Liver (tissue), 9 donors: Measurements from ENCODE around the gene TNFAIP8L2. TPM values are rescaled to one million over a fixed set of nuclear protein-coding genes. Genes with fewer than 3 reads are reported as not detected.

Source experiments
- DNase-seq: peaks from one replicate; pipeline ENCODE4 v3.0.0-alpha.2; 2017; ENCODE audit warnings: low spot score
- H3K27ac ChIP-seq, 2 donors: one replicate each; pipeline ENCODE4 v1.7.0; 2013; ENCODE audit warnings: inconsistent platforms in 2 of 2, low read length in 2 of 2, control low read depth in 1 of 2, low read depth in 1 of 2, mild to moderate bottlenecking in 1 of 2
- H3K27me3 ChIP-seq, 4 donors: one replicate each; pipeline versions ENCODE4 v1.6.1 to v1.7.0; 2013; ENCODE audit warnings: low read length in 3 of 4, inconsistent platforms in 1 of 4, mild to moderate bottlenecking in 1 of 4, moderate library complexity in 1 of 4; ENCODE audit not compliant: control insufficient read depth in 4 of 4, insufficient read depth in 4 of 4
- H3K36me3 ChIP-seq, 4 donors: one replicate each; pipeline versions ENCODE4 v1.6.1 to v1.7.0; 2013; ENCODE audit warnings: low read length in 3 of 4, mild to moderate bottlenecking in 3 of 4, low read depth in 1 of 4, moderate library complexity in 1 of 4; ENCODE audit not compliant: control insufficient read depth in 4 of 4, insufficient read depth in 3 of 4
- H3K4me1 ChIP-seq, 4 donors: one replicate each; pipeline versions ENCODE4 v1.6.1 to v1.7.0; 2013; ENCODE audit warnings: low read length in 3 of 4, mild to moderate bottlenecking in 3 of 4, moderate library complexity in 1 of 4; ENCODE audit not compliant: control insufficient read depth in 4 of 4, insufficient read depth in 4 of 4
- H3K4me3 ChIP-seq, 3 donors: one replicate each; pipeline versions ENCODE4 v1.6.1 to v1.7.0; 2013; ENCODE audit warnings: low read length in 3 of 3, control low read depth in 1 of 3, low read depth in 1 of 3, mild to moderate bottlenecking in 1 of 3
- H3K9ac ChIP-seq, 2 donors: one replicate each; pipeline ENCODE4 v1.7.0; 2013; ENCODE audit warnings: low read length in 2 of 2, mild to moderate bottlenecking in 2 of 2, moderate library complexity in 2 of 2, control low read depth in 1 of 2, low read depth in 1 of 2
- H3K9me3 ChIP-seq, 4 donors: one replicate each; pipeline versions ENCODE4 v1.6.1 to v1.7.0; 2013; ENCODE audit warnings: low read length in 3 of 4; ENCODE audit not compliant: control insufficient read depth in 4 of 4
- ATF3 ChIP-seq: IDR thresholded peaks from 2 replicates; pipeline ENCODE4 v1.6.1; 2016; ENCODE audit warnings: antibody characterized with exemption
- CTCF ChIP-seq: fragments of 150-350 bp; IDR thresholded peaks from 2 replicates; pipeline ENCODE4 v1.5.1; 2017; ENCODE audit warnings: improper control_type of control experiment, low read depth, low read length; ENCODE audit not compliant: missing input control
- EGR1 ChIP-seq, 2 donors: IDR thresholded peaks; 2 replicates each; pipeline ENCODE4 v1.6.1; 2016 to 2018; ENCODE audit warnings: antibody characterized with exemption in 2 of 2, low read depth in 2 of 2
- FOXA1 ChIP-seq: IDR thresholded peaks from 2 replicates; pipeline ENCODE4 v1.6.1; 2016; ENCODE audit warnings: antibody characterized with exemption
- FOXA2 ChIP-seq: IDR thresholded peaks from 2 replicates; pipeline ENCODE4 v1.6.1; 2016; ENCODE audit warnings: antibody characterized with exemption
- GABPA ChIP-seq, 2 donors: IDR thresholded peaks in 1 of 2; conservative IDR thresholded peaks in 1 of 2; 2 replicates each; pipeline ENCODE4 v1.6.1; 2016; ENCODE audit warnings: antibody characterized with exemption in 2 of 2, mild to moderate bottlenecking in 1 of 2, moderate library complexity in 1 of 2
- HNF4A ChIP-seq, 2 donors: conservative IDR thresholded peaks; 2 replicates each; pipeline ENCODE4 v1.6.1; 2016; ENCODE audit warnings: antibody characterized with exemption in 2 of 2, mild to moderate bottlenecking in 2 of 2
- HNF4G ChIP-seq: IDR thresholded peaks from 2 replicates; pipeline ENCODE4 v1.6.1; 2016; ENCODE audit warnings: antibody characterized with exemption
- JUND ChIP-seq, 2 donors: IDR thresholded peaks; 2 replicates each; pipeline ENCODE4 v1.6.1; 2016; ENCODE audit warnings: antibody characterized with exemption in 2 of 2
- NR2F2 ChIP-seq: IDR thresholded peaks from 2 replicates; pipeline ENCODE4 v1.6.1; 2016; ENCODE audit warnings: antibody characterized with exemption
- REST ChIP-seq: IDR thresholded peaks from 2 replicates; pipeline ENCODE4 v1.6.1; 2016; ENCODE audit warnings: antibody characterized with exemption, mild to moderate bottlenecking
- RXRA ChIP-seq, 2 donors: IDR thresholded peaks; 2 replicates each; pipeline ENCODE4 v1.6.1; 2017 to 2018; ENCODE audit warnings: antibody characterized with exemption in 2 of 2, mild to moderate bottlenecking in 1 of 2
- SP1 ChIP-seq: IDR thresholded peaks from 2 replicates; pipeline ENCODE4 v1.6.1; 2018; ENCODE audit warnings: antibody characterized with exemption, mild to moderate bottlenecking
- TAF1 ChIP-seq: conservative IDR thresholded peaks from 2 replicates; pipeline ENCODE4 v1.6.1; 2016; ENCODE audit warnings: antibody characterized with exemption, mild to moderate bottlenecking
- YY1 ChIP-seq: IDR thresholded peaks from 2 replicates; pipeline ENCODE4 v1.6.1; 2016; ENCODE audit warnings: antibody characterized with exemption, mild to moderate bottlenecking
- WGBS: extraction: QIAGEN DNeasy Blood & Tissue Kit; methylation state at CpG from one replicate; pipeline ENCODE4 v1.1.7; 2013; 5-methylcytosine and 5-hydroxymethylcytosine counted together
- polyA plus RNA-seq, 2 donors: library from polyadenylated mRNA; stranded (reverse) in 1 of 2; unstranded in 1 of 2; fragments of 200-250 nt in 1 of 2; fragments of >200 nt in 1 of 2; fragmentation: Nextera tagmentation in 1 of 2; extraction: Ambion mirVana in 1 of 2; gene quantifications; one replicate each; pipeline versions ENCODE4 v1.2.1 to v1.2.3, GENCODE V29; 2013 to 2015
- total RNA-seq, 2 donors: library from RNA; depleted of rRNA; stranded (reverse); fragments of >200 nt; gene quantifications; one replicate each; pipeline ENCODE4 v1.2.3, GENCODE V29; 2014
- TF ChIP-seq, protein P1 (sequence below): IDR thresholded peaks from 2 replicates; pipeline ENCODE4 v1.6.1; 2016; ENCODE audit warnings: antibody characterized with exemption
- donor health status: healthy.
- donor health status: healthy.
- donor health status: healthy.
- donor health status: healthy.
- donor health status: healthy.

TNFAIP8L2 gene
- total RNA-seq (1 to 10 TPM; 4.4 to 8.7 TPM), polyA plus RNA-seq (1 to 10 TPM; 2.9 to 3.8 TPM)

DNA sequence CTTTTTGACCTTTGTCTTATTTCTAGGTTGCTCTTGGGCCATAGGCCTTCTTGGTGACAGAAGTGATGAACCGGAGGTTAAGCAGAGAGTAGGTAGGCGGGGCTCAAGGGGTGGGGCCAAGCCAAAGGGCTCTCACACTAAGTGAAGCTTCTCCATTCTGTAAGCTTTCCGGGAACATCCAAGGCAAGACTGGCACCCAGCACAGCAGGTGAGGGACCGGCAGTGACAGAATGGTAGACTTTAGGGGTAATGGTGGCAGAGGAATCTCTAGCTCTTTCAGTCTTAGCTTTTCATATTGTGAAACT, at the start of gene TNFAIP8L2:
Gene TNFAIP8L2, plus strand, starts transcription at position 135 of the 305 bp plus-strand sequence. CDS start 2,049 bp downstream, outside the sequence.
- WGBS = 57% methylated on average over 4 of the region's 4 CpGs
- no peak for TF ChIP-seq SP1
- peaks cover 2 to 33% (median 10%) of the 10 kb centered on the region in 4 donors for H3K36me3 ChIP-seq
- peak within 1 kb of the TSS in 2 of 3 donors; percentile 6 to 24 for H3K4me3 ChIP-seq
- peak; percentile 66 for DNase-seq
- no peaks in the 10 kb centered on the region for H3K27me3 ChIP-seq
- H3K4me1 ChIP-seq = peaks cover 0 to 3% (median 0%) of the 10 kb centered on the region in 4 donors
- peak within 1 kb of the TSS; percentile 58 to 74 for H3K27ac ChIP-seq
- no peaks in the 10 kb centered on the region for H3K9me3 ChIP-seq
- peak within 1 kb of the TSS; percentile 1 to 64 for H3K9ac ChIP-seq

GRCh38 chr1:151106894-151107293, 49.6 kb upstream of the TNFAIP8L2 start:
- Histone ChIP-seq H3K4me3 (no peak overlapping the region), H3K27me3 (no peaks in the 10 kb centered on the region), H3K9ac (no peak overlapping the region), H3K4me1 (no peaks in the 10 kb centered on the region), H3K36me3 (peaks cover 0 to 13% (median 9%) of the 10 kb centered on the region in 4 donors), H3K9me3 (no peaks in the 10 kb centered on the region), H3K27ac (no peak overlapping the region)
- 73% methylated on average over 2 of the region's 2 CpGs for WGBS
- TF ChIP-seq JUND (IDR thresholded peaks at IDR 0.05) = no peak
- no peak for TF ChIP-seq NR2F2
- no peak for TF ChIP-seq GABPA (IDR thresholded peaks at IDR 0.05 in 1 of 2, conservative IDR thresholded peaks at IDR 0.05 in 1 of 2)
- TF ChIP-seq SP1 = no peak
- no peak for TF ChIP-seq CTCF
- no peak for TF ChIP-seq ATF3
- no peak for TF ChIP-seq YY1
- no peak for TF ChIP-seq HNF4G
- no peak for TF ChIP-seq RXRA (IDR thresholded peaks at IDR 0.05)
- TF ChIP-seq TAF1 = no peak
- TF ChIP-seq FOXA1 = no peak
- TF ChIP-seq, protein P1, sequence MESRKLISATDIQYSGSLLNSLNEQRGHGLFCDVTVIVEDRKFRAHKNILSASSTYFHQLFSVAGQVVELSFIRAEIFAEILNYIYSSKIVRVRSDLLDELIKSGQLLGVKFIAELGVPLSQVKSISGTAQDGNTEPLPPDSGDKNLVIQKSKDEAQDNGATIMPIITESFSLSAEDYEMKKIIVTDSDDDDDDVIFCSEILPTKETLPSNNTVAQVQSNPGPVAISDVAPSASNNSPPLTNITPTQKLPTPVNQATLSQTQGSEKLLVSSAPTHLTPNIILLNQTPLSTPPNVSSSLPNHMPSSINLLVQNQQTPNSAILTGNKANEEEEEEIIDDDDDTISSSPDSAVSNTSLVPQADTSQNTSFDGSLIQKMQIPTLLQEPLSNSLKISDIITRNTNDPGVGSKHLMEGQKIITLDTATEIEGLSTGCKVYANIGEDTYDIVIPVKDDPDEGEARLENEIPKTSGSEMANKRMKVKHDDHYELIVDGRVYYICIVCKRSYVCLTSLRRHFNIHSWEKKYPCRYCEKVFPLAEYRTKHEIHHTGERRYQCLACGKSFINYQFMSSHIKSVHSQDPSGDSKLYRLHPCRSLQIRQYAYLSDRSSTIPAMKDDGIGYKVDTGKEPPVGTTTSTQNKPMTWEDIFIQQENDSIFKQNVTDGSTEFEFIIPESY = no peak
- TF ChIP-seq REST = no peak
- TF ChIP-seq EGR1 (IDR thresholded peaks at IDR 0.05; ENCODE audit: low read depth in 2 of 2) = no peak
- TF ChIP-seq HNF4A (conservative IDR thresholded peaks at IDR 0.05) = no peak
- TF ChIP-seq FOXA2 = no peak
- no peak for DNase-seq
